GM19467 (cell line): Measurements from ENCODE around the gene YBX2.
"Not testable (repeated sequence)": the region's sequence is repeated elsewhere in the genome, so short reads cannot be mapped to it uniquely, and the experiment has no call there.

Source experiments
- ATAC-seq: cut with Tn5 transposase; IDR thresholded peaks from one replicate; pipeline ENCODE4 v1.9.1; 2021; ENCODE audit warnings: mild to moderate bottlenecking, moderate library complexity; ENCODE audit not compliant: unreplicated experiment

YBX2 gene

DNA sequence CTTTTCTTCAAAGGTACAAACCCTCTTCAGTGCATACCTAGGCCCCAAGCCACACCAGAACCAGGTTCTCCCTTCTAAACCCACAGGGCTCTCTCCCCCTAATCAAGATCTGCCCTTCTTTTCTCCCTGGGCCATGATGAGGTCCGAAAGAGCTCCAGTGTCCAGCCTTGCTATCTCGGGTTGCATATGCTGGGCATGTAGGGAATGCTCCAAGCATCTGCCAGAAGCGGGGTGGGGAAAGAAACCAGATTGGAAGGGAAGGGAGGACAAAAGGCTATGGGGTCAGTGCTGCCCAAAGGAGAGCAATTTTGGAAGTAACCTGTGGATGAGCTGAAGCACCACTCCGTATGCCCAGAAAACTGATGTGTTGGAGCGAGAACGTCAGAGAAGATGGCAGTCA lies 45.2 kb downstream of the YBX2 start:
- ATAC-seq: no peak

- ATAC-seq: no peak
Observed at GRCh38 chr17:7248796-7249195, 45.6 kb downstream of the YBX2 start.

DNA sequence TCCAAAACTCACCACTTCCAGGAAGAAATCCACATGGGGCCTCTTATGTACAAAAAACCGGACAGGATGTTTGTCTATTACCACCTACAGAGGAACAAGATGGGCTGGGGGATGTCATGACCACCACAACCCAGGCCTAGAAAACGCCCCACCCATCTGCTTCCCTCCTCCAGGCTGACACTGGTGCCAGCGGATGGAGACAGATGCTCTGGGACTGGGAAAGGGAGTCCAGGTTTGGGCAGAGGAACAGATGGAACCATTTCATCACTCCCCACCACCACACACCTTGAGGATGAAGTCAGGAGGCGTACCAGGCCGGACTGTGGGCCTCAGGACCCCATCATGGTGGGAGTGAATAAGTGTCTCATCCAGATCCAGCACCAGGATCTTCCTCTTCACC lies 47.7 kb downstream of the YBX2 start:
- no peak for ATAC-seq

- ATAC-seq: not testable (repeated sequence)
Observed at GRCh38 chr17:7243838-7244237, 50.6 kb downstream of the YBX2 start.

DNA sequence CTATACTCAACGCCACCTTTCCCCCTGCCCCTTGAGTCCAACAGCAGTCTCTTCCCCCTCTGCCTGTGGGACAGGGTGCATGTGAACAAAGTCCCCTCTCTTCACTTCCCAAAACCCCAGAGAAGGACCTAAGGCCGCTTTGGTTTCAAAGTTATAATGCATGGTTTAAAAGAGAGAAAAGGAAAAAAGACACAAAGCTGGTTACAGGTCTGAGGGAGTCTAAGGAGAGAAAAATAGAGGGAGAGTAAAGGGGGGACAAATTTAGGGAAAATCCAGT lies 51.0 kb downstream of the YBX2 start:
- ATAC-seq: no peak

- ATAC-seq: peak; percentile 35
Observed at GRCh38 chr17:7242717-7243452, 51.6 kb downstream of the YBX2 start.

DNA sequence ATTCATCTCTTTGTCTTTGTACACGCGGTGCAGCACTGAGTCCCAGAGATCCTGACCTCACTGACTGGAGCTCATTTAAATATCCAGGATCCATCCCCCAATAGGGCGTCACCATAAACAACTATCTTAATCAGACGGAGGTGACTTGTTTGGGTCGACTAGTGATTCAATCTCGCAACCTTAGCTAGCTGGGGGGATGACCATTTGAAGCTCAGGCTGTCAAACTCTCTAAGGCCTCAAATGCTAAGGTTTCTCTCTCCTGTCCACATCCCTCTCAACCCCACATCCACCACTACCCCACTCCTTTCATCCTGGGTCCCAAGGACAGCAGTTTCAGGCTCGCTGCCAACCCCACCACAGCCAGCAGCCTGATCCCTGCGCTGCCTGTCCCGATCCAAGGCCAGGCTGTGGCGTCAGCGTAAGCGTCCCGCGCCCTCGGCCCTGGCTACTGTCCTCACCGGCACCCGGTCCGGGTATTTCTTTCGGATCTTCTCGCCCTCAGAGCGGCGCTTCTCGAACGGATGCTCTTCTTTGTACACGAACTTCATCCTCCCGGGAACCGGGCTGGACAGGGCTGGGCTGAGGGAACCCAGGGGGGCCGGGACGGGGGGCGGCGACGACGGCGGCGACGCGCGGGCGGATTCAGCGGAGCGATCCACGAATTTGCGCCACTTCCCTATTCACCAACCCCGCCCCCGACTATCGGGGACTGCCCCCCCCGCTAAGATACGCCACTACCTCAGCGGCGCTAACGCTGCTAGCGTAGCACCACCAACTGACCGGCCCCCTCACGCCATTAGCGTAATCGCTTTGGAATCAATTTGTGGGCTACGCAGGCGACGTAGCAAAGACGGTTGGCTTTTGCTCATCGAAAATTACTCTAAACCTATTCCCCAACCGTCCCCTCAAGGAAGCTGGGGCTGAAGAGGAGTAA lies 52.4 kb downstream of the YBX2 start, which contains the start of gene GABARAP:
Gene GABARAP, minus strand, starts transcription at position 667 of the 934 bp plus-strand sequence. Its CDS starts 119 bp downstream, at position 548.
- peak; percentile 37 for ATAC-seq

DNA sequence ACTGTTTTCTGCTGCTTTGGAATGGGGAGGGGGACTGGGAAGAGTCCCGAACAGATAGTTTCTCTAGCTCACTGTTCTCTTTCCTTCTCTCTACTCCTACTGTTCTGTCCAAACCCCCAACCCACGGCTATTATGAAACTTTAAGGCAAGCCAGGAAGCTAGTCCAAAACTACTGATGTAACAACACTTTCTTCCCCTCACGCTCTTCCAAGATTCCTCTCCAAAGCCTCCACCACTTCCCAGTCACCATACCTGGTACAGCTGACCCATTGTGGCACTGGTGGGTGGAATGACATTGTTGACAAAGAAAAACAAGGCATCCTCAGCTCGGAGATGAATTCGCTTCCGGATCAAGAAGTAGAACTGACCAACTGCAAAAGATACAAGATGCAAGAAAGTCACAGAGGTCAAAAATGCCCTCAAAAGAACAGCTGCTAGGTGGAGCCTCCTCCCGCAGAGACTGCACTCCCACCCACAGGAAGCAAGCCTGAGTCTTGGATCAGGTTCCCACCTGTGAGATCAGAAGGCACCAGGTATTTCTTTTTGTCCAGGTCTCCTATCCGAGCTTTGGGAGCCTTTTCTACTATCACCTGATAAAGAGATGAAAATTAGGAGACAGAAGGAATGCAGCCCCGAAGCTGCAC lies 53.2 kb downstream of the YBX2 start:
- ATAC-seq: no peak

DNA sequence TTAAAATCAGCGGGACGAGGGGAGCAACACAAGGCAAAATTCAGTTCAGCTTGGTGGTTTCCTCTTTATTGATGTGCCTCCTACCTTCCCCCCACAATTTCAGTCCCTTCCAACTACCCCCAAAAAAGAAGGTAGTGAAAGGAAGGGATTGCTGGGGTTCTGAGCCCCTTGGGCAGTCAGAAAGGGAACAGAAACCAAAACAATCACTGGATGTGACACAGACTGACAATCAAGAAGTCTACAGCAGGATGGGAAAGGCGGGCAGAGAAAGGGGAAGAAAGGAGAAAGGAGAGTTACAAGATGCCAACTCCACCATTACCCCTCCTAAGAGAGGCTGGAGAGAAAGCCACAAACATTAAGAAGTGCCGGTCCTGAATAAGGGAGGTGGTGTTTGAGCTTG lies 54.1 kb downstream of the YBX2 start:
- no peak for ATAC-seq

DNA sequence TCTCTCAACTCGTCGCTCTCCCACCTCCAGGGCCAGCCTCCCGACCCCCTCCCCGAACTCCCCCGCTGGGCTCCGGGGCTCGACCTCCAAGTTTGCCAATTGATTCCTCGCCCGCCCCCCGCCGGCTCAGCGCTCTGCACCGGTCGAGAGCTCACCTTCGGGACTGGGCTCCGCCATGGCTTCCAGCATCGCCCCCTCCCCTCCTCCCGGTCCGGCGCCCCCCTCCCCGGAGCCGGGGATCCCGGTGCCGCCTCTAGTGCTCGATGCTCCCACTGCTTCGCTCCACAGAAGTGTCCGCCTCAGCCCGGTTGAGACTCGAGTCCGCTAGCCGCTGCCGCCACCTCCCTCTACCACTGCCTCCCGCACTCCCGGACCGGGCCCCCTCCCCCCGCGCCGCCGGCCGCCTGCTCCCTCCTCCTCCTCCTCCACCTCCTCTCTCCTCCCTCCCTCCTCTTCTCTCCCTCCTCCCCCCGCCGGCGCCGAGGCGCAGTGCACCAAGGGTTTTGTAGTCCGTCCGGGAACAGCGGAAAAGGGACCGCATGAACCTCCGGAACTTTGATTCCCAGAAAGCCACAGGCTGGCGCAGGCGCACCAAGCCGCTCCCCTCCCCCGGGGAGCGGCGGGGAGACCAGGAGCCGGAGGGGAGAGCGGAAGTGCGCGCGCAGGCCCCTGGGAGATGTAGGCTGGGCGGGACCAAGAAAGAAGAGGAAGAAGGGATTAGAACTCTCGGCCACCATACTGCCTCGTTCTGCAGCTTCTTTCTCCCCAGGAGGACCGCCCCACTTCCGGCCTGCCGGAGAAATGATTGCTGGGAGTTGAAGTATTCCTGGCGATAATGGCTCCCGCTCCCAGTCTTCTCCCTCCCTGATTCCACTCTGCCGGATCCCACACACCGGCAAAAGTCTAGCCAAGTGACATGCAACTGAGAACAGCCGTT lies 55.1 kb downstream of the YBX2 start, which contains the start of gene PHF23:
Gene PHF23, minus strand, starts transcription at position 367 of the 937 bp plus-strand sequence. Its CDS starts 178 bp downstream, at position 189.
- ATAC-seq: peak; percentile 41

GRCh38 chr17:7238420-7239090 lies 55.9 kb downstream of the YBX2 start:
- ATAC-seq: no peak
